Hematopoietic multipotent progenitor cell treated with erythropoietin and hydrocortisone succinate and interleukin-3 and kit ligand, for 8 days (in vitro differentiated cells): Measurements from ENCODE around the gene CACNB4.
"Not testable (repeated sequence)": the region's sequence is repeated elsewhere in the genome, so short reads cannot be mapped to it uniquely, and the experiment has no call there.

Experiments used
- DNase-seq: peaks from one replicate; pipeline ENCODE4 v3.0.0-alpha.2; 2015

The CACNB4 gene

GRCh38 chr2:151805961-151806360 lies 292.9 kb downstream of the CACNB4 start:
- DNase-seq, result no peak

- DNase-seq, result no peak
Observed at GRCh38 chr2:151805343-151805742, 293.5 kb downstream of the CACNB4 start.

GRCh38 chr2:151803811-151804210 lies 295.0 kb downstream of the CACNB4 start:
- no peak for DNase-seq

- no peak for DNase-seq
Observed at GRCh38 chr2:151802315-151802714, 296.5 kb downstream of the CACNB4 start.

GRCh38 chr2:151799886-151800292 lies 299.0 kb downstream of the CACNB4 start:
- peak; percentile 62 for DNase-seq

GRCh38 chr2:151796774-151797173 lies 302.1 kb downstream of the CACNB4 start:
- DNase-seq, result no peak

GRCh38 chr2:151795646-151796240 lies 303.1 kb downstream of the CACNB4 start:
- no peak for DNase-seq

GRCh38 chr2:151794422-151794821 lies 304.4 kb downstream of the CACNB4 start:
- not testable (repeated sequence) for DNase-seq

- no peak for DNase-seq
Observed at GRCh38 chr2:151793123-151793522, 305.7 kb downstream of the CACNB4 start.

GRCh38 chr2:151792589-151792988 lies 306.3 kb downstream of the CACNB4 start:
- peak; percentile 49 for DNase-seq

GRCh38 chr2:151791545-151791944 lies 307.3 kb downstream of the CACNB4 start:
- no peak for DNase-seq

GRCh38 chr2:151790689-151791088 lies 308.2 kb downstream of the CACNB4 start:
- DNase-seq, result no peak

GRCh38 chr2:151789055-151789834 lies 309.6 kb downstream of the CACNB4 start:
- DNase-seq, result peak; percentile 88

GRCh38 chr2:151786483-151786882 lies 312.4 kb downstream of the CACNB4 start:
- DNase-seq, result no peak

- DNase-seq, result no peak
Observed at GRCh38 chr2:151786077-151786476, 312.8 kb downstream of the CACNB4 start.

GRCh38 chr2:151783133-151783520 lies 315.7 kb downstream of the CACNB4 start:
- no peak for DNase-seq
